Lower leg skin (tissue), 3 donors: ENCODE measurements around the gene MBD5.

Source experiments
- CTCF ChIP-seq, 3 donors: fragments of 450-650 bp; IDR thresholded peaks; one replicate each; pipeline ENCODE4 v1.5.1; 2016; ENCODE audit warnings: antibody characterized with exemption in 3 of 3, mild to moderate bottlenecking in 3 of 3, moderate library complexity in 2 of 3
- POLR2A ChIP-seq, 2 donors: fragments of 450-650 bp; IDR thresholded peaks; one replicate each; pipeline ENCODE4 v1.6.1; 2016 to 2017; ENCODE audit warnings: antibody characterized with exemption in 2 of 2, mild to moderate bottlenecking in 1 of 2, moderate library complexity in 1 of 2

- TF ChIP-seq CTCF (IDR thresholded peaks at IDR 0.05) (no peak), POLR2A (IDR thresholded peaks at IDR 0.05) (no peak)
Observed at GRCh38 chr2:148555622-148556294, 534.9 kb downstream of the MBD5 start.
